Rectal smooth muscle tissue (tissue), 1 donor: ENCODE data around the gene PPA1.
"Not testable (repeated sequence)": the region's sequence is repeated elsewhere in the genome, so short reads cannot be mapped to it uniquely, and the experiment has no call there.

Source experiments
- H3K27ac ChIP-seq: one replicate; pipeline ENCODE4 v1.7.0; 2013; ENCODE audit warnings: low read depth, low read length, inconsistent platforms
- H3K27me3 ChIP-seq: one replicate; pipeline ENCODE4 v1.7.0; 2013; ENCODE audit warnings: low read length; ENCODE audit not compliant: control insufficient read depth, insufficient read depth
- H3K36me3 ChIP-seq: one replicate; pipeline ENCODE4 v1.7.0; 2013; ENCODE audit warnings: low read length; ENCODE audit not compliant: control insufficient read depth, insufficient read depth
- H3K4me1 ChIP-seq: one replicate; pipeline ENCODE4 v1.7.0; 2013; ENCODE audit warnings: low read length; ENCODE audit not compliant: control insufficient read depth, insufficient read depth
- H3K4me3 ChIP-seq: one replicate; pipeline ENCODE4 v1.7.0; 2013; ENCODE audit warnings: low read length
- H3K9ac ChIP-seq: one replicate; pipeline ENCODE4 v1.7.0; 2013; ENCODE audit warnings: low read length

Gene PPA1

DNA sequence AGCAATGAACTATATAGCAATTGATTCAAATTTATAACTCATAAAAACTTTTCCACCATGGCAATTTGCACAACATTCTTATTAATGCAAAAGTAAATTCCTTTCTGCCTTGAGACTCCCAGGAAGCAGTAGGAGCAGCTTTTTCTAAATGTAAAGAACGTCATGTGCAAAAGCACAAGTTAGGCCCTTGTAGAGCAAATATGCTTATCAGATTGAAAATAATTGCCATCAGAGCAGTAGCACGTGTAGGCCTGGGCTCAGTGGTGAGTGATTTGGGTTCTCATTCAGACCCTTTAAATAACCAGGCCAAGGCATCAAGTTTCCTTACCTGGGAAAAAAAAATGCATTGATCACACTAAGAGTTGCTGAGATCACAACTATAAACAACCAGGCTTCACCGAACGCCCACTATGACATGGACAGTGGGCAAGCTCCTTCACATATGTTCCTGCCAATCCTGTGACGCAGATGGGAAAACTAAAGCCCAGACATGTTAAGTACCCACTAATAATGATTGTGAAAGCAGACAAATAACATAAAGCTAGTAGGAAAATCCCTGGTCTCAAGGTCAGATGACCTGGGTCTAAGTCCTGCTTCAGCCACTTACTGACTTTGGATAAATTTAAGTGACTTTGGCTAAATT is 40.8 kb downstream of the PPA1 start:
- Histone ChIP-seq H3K27me3 (no peaks in the 10 kb centered on the region), H3K4me1 (no peaks in the 10 kb centered on the region), H3K27ac (no peak overlapping the region)

DNA sequence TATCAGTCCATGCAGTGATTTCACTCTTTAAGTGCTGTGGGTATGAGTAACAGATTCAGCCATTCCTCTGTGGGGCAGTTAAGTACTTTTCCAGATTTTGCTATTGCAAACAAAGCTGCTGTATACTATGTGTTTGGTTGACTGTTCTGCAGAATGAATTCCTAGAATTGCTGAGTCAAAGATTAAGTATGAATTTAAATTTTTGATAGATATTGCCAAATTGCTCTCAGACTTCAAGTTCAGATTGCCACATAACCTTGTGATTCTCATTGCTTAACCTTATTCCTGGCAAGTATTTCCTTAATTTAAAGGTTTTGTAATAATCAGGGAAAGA is 41.3 kb downstream of the PPA1 start:
- Histone ChIP-seq H3K4me1 (no peaks in the 10 kb centered on the region), H3K36me3 (no peaks in the 10 kb centered on the region), H3K27ac (no peak overlapping the region)

More for the DNA sequence above, 40.8 kb downstream of the PPA1 start:
- Histone ChIP-seq H3K4me3 (no peak overlapping the region), H3K36me3 (no peaks in the 10 kb centered on the region), H3K9ac (no peak overlapping the region)

DNA sequence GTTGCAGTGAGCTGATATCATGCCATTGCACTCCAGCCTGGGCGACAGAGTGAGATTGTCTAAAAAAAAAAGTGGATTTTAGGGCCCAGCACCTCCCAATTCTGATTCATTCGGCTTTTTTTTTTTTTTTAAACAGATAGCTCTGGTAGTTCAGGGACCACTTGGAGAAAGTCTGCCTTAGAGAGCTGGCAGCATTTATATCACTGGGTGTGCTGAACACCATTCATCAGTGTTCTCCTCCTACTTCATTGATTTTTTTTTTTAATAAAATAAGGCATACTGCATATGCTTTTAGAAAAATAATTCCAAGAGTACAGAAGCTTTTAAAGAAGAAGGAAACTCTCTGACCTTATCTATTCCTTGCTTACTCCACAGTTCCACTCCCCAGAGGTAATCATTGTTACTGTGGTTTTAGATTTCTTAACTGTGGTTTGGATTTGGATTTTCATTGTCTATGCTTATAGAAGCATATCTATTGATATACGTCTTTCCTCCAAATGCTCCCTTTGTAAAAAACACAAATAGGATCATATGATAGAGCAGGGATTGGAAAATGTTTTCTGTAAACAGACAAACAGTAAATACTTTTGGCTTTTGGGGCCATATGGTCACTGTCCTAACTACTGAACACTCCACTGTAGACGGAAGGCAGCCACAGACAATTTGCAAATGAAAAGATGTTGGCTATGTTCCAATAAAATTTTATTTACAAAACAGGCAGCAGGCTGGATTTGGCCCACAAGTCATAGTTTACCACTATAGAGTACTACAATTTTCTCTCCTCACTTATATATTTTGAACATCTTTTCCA is 41.9 kb downstream of the PPA1 start:
- Histone ChIP-seq H3K36me3 (no peaks in the 10 kb centered on the region), H3K4me1 (no peaks in the 10 kb centered on the region), H3K27me3 (no peaks in the 10 kb centered on the region), H3K4me3 (no peak overlapping the region), H3K27ac (no peak overlapping the region), H3K9ac (no peak overlapping the region)

More for the DNA sequence above, 41.3 kb downstream of the PPA1 start:
- H3K9ac ChIP-seq, result no peak overlapping the region
- H3K4me3 ChIP-seq, result no peak overlapping the region
- no peaks in the 10 kb centered on the region for H3K27me3 ChIP-seq

DNA sequence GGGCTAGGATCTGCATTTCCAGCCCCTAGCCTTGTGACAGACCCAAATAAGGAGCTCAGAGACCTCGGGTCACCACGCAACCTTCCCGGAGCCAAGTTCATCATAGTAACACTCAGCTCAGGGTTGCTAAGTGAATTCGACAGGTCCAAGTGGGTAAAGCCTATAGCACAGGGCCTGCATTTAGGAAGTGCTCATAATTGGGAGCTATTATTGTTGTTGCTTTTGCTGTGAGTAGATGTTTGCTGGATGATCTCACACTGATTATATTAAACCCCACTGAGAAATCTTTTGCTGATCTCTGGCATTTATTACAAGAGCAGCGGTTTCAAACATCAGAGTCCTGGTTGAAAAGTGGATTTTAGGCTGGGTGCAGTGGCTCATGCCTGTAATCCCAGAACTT is 42.6 kb downstream of the PPA1 start:
- Histone ChIP-seq H3K4me1 (no peaks in the 10 kb centered on the region), H3K36me3 (no peaks in the 10 kb centered on the region), H3K27me3 (no peaks in the 10 kb centered on the region), H3K4me3 (no peak overlapping the region), H3K9ac (no peak overlapping the region), H3K27ac (no peak overlapping the region)

DNA sequence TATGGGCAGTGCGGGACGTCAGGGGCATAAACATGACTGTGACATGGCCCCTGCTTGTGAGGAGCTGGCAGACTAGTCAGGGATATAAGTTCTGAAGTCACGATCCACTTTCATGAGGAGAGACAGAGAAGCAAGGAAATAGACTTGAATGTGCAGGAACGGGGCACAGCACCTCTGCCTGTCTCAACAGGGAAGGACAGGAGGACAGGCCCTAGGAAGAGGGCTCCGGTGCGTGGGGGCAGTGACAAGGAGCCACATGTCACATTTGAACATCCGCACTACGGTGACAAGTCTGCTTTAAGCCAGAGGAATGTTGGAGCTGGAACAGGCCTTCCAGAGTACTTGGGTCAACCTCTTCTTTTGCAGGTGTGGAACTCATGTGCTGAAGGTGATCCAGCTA is 43.1 kb downstream of the PPA1 start:
- Histone ChIP-seq H3K9ac (no peak overlapping the region), H3K36me3 (no peaks in the 10 kb centered on the region), H3K4me3 (no peak overlapping the region), H3K4me1 (no peaks in the 10 kb centered on the region), H3K27me3 (no peaks in the 10 kb centered on the region), H3K27ac (no peak overlapping the region)

DNA sequence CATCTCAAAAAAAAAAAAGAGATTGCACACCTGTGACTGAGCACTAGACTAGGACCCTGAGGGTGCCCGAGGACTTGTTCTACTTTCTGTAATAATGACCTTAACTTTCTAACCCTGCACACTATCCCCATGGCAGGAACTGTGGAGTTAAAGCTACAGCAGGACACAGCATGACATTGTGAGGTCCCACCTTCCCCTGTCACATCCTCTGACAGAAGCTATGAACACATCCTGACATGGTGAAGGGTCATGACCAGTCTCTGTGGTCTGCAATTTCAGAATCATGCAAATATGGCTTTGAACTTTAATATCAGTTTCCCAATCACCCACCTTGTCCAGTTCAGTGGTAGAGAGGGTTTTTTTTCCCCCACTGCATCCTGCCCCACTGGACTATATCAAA is 44.5 kb downstream of the PPA1 start:
- Histone ChIP-seq H3K27ac (no peak overlapping the region), H3K27me3 (no peaks in the 10 kb centered on the region), H3K36me3 (no peaks in the 10 kb centered on the region), H3K4me3 (no peak overlapping the region), H3K4me1 (no peaks in the 10 kb centered on the region), H3K9ac (no peak overlapping the region)

DNA sequence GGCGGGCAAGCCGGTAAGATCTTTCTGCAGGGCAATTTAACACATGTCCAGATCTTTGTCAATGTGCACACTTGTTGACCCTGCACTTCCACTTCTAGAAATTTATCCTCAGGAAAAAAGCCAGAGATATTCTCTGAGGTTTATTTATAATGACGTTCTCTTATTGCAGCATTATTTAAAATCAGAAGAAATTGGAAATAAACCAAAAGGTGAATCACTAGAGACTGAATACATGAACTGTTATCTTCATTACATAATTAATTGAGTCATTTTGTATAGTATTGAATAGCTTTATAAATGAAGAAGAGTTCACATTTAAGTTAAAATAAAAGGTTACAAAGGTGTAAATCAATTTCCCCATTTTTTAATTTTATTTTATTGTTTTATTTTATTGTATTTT is 46.7 kb downstream of the PPA1 start:
- no peak overlapping the region for H3K4me3 ChIP-seq
- H3K27me3 ChIP-seq, result no peaks in the 10 kb centered on the region
- H3K4me1 ChIP-seq, result no peaks in the 10 kb centered on the region
- no peak overlapping the region for H3K27ac ChIP-seq
- H3K36me3 ChIP-seq, result no peaks in the 10 kb centered on the region
- H3K9ac ChIP-seq, result no peak overlapping the region

DNA sequence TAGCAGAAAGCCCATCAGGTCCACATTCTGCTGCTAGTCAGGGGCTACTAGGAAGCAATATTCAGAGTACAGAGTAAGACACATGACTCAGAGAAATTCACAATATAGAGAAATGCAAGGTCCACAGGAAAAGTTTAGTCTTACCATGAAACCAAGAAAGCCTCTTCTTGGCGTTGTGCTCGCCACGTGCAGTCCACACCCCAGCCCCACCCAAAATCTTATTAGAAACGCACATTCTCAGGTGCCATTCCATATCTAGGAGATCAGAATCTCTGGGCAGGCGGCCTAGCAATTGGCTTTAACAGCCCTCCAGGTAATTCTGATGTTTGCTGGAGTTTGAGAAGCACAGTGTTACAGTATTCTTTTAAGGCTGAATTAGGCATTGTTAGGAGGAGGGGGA is 47.1 kb downstream of the PPA1 start:
- no peaks in the 10 kb centered on the region for H3K36me3 ChIP-seq
- H3K27me3 ChIP-seq, result no peaks in the 10 kb centered on the region
- H3K27ac ChIP-seq, result no peak overlapping the region
- H3K9ac ChIP-seq, result no peak overlapping the region
- no peaks in the 10 kb centered on the region for H3K4me1 ChIP-seq
- no peak overlapping the region for H3K4me3 ChIP-seq

DNA sequence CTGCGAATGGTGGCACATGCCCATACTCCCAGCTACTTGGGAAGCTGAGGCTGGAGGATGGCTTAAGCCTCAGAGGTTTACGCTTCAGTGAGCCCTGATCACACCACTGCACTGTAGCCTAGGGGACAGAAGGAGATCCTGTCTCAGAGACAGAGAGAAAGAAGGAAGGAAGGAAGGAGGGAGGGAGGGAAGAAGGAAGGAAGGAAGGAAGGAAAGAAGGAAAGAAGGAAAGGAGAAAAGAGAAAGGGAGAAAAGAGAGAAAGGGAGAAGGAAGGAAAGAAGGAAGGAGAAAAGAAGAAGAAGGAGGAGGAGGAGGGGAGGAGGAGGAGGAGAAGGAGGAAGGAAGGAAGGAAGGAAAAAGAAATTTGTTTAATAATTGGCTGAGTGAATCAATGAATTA is 49.9 kb downstream of the PPA1 start:
- Histone ChIP-seq H3K27ac (no peak overlapping the region), H3K4me1 (no peaks in the 10 kb centered on the region), H3K27me3 (no peaks in the 10 kb centered on the region), H3K4me3 (no peak overlapping the region), H3K36me3 (no peaks in the 10 kb centered on the region), H3K9ac (no peak overlapping the region)

DNA sequence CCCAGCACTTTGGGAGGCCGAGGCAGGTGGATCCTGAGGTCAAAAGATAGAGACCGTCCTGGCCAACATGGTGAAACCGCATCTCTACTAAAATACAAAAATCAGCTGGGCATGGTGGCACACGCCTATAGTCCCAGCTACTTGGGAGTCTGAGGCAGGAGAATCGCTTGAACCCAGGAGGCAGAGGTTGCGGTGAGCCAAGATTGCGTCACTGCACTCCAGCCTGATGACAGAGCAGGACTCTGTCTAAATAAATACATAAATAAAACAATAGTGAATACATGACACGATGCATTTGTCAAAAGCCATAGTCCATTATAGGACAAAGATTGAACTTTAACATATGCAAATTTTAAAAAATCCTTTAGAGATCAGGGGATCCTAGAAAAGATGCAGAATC is 54.0 kb downstream of the PPA1 start:
- not testable (repeated sequence) for H3K4me3 ChIP-seq, H3K27me3 ChIP-seq, H3K27ac ChIP-seq, H3K4me1 ChIP-seq, H3K36me3 ChIP-seq, H3K9ac ChIP-seq

DNA sequence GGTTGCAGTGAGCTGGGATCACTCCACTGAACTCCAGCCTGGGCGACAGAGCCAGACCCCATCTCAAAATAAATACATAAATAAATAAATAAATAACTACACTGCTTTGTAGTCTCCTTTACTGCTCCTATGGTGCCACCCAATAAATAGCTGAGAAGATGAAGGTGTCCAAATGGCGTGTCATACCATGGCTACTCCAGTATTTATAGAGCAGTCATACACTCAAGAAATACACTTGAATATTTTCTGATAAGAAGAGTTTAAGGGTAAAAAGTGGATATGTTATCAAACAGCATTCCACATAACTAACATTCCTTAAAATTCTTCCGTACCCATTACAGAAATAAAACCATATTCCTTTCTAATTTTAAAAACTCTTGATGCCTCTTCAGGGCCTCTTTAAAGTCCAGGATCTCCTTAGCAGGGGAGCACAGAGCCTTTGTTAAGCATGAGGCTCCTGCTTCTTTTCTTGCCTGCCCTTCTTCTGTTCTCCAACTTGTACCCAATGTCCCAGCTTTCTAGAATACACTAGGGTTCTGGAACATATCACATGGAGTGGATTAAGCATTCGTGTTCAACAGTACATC is 55.0 kb downstream of the PPA1 start:
- no peak overlapping the region for H3K27ac ChIP-seq
- no peaks in the 10 kb centered on the region for H3K36me3 ChIP-seq
- H3K4me3 ChIP-seq, result no peak overlapping the region
- H3K27me3 ChIP-seq, result no peaks in the 10 kb centered on the region
- no peak overlapping the region for H3K9ac ChIP-seq
- no peaks in the 10 kb centered on the region for H3K4me1 ChIP-seq

DNA sequence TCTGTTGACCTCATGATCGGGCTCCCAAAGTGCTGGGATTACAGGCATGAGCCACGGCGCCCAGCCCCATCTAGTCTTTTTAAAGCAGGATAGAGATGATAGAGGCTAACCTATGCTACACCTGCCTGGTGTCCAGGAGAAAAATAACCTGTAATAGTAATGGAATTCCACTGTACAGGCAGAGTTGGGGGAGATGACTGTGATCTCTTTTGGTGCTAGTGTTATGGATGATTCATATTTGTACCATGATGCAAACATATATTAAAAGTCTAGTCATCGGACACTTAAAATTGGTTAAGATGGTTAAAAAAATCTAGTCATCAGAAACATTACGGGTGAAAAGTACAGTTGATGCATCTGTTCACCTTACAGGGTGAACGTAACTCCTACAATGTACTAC is 56.8 kb downstream of the PPA1 start:
- Histone ChIP-seq H3K4me1 (no peaks in the 10 kb centered on the region), H3K4me3 (no peak overlapping the region), H3K27me3 (no peaks in the 10 kb centered on the region), H3K9ac (no peak overlapping the region), H3K27ac (no peak overlapping the region), H3K36me3 (no peaks in the 10 kb centered on the region)

DNA sequence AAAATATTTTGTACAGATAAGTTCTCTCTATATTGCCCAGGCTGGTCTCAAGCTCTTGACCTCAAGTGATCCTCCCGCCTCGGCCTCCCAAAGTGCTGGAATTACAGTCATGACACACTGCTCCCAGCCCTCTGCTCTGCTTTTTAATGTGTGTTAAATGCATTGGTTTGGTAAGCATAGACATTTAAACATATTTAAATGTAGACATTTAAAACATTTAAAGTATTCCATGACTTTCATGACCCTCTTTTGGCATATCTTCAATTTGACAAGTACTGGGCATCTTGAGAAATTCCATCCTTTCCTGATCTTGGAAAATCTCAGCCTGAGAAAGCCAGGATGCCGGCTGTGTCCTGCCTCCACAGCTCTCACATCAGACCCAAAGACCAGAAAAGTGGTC is 57.7 kb downstream of the PPA1 start:
- no peaks in the 10 kb centered on the region for H3K36me3 ChIP-seq
- no peak overlapping the region for H3K4me3 ChIP-seq
- no peak overlapping the region for H3K9ac ChIP-seq
- no peak overlapping the region for H3K27ac ChIP-seq
- peaks cover 4% of the 10 kb centered on the region for H3K4me1 ChIP-seq
- H3K27me3 ChIP-seq, result no peaks in the 10 kb centered on the region
